ENCODE results near the gene SFSWAP.

DNA sequence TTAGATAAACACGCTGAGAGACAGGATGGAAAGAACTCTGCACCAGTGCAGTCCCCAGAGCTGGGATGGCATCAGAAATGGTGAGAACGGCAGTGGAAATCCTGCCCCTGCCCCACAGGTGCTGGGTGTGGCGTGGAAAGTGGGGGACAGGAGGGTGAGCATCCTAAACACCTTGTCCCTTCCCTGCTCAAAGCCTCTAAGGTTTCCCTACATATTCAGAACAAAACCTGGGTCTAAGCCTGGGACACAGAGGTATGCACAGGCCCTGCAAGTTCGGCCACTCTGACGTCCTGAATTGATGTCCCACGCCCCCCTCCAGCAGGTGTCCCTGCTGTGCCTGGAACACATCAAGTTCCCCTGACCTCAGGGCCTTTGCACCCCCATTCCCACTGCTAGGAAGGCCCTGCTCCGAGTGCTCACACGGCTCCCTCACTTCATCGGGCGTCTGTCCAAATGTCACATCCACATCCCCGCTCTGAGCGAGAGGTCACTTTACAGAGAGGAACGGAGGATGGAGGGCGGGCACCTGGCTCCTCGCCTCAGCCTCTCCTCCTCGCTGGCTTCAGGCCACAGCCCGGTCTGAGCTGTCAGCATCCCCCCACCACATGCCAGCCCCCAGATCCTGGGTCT is 38.5 kb upstream of the SFSWAP start:
- TF ChIP-seq, protein P1, sequence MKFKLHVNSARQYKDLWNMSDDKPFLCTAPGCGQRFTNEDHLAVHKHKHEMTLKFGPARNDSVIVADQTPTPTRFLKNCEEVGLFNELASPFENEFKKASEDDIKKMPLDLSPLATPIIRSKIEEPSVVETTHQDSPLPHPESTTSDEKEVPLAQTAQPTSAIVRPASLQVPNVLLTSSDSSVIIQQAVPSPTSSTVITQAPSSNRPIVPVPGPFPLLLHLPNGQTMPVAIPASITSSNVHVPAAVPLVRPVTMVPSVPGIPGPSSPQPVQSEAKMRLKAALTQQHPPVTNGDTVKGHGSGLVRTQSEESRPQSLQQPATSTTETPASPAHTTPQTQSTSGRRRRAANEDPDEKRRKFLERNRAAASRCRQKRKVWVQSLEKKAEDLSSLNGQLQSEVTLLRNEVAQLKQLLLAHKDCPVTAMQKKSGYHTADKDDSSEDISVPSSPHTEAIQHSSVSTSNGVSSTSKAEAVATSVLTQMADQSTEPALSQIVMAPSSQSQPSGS (CRISPR knock-in tag; IDR thresholded peaks at IDR 0.05; ENCODE audit: borderline replicate concordance, low read depth) = no peak
- TF ChIP-seq, protein P2, sequence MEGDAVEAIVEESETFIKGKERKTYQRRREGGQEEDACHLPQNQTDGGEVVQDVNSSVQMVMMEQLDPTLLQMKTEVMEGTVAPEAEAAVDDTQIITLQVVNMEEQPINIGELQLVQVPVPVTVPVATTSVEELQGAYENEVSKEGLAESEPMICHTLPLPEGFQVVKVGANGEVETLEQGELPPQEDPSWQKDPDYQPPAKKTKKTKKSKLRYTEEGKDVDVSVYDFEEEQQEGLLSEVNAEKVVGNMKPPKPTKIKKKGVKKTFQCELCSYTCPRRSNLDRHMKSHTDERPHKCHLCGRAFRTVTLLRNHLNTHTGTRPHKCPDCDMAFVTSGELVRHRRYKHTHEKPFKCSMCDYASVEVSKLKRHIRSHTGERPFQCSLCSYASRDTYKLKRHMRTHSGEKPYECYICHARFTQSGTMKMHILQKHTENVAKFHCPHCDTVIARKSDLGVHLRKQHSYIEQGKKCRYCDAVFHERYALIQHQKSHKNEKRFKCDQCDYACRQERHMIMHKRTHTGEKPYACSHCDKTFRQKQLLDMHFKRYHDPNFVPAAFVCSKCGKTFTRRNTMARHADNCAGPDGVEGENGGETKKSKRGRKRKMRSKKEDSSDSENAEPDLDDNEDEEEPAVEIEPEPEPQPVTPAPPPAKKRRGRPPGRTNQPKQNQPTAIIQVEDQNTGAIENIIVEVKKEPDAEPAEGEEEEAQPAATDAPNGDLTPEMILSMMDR (IDR thresholded peaks at IDR 0.05) = no peak
- TF ChIP-seq KAT7 (CRISPR knock-in tag; IDR thresholded peaks at IDR 0.05; ENCODE audit: borderline replicate concordance) = no peak
- TF ChIP-seq, protein P3, sequence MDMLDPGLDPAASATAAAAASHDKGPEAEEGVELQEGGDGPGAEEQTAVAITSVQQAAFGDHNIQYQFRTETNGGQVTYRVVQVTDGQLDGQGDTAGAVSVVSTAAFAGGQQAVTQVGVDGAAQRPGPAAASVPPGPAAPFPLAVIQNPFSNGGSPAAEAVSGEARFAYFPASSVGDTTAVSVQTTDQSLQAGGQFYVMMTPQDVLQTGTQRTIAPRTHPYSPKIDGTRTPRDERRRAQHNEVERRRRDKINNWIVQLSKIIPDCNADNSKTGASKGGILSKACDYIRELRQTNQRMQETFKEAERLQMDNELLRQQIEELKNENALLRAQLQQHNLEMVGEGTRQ (CRISPR knock-in tag; IDR thresholded peaks at IDR 0.05) = no peak
- TF ChIP-seq, protein P4, sequence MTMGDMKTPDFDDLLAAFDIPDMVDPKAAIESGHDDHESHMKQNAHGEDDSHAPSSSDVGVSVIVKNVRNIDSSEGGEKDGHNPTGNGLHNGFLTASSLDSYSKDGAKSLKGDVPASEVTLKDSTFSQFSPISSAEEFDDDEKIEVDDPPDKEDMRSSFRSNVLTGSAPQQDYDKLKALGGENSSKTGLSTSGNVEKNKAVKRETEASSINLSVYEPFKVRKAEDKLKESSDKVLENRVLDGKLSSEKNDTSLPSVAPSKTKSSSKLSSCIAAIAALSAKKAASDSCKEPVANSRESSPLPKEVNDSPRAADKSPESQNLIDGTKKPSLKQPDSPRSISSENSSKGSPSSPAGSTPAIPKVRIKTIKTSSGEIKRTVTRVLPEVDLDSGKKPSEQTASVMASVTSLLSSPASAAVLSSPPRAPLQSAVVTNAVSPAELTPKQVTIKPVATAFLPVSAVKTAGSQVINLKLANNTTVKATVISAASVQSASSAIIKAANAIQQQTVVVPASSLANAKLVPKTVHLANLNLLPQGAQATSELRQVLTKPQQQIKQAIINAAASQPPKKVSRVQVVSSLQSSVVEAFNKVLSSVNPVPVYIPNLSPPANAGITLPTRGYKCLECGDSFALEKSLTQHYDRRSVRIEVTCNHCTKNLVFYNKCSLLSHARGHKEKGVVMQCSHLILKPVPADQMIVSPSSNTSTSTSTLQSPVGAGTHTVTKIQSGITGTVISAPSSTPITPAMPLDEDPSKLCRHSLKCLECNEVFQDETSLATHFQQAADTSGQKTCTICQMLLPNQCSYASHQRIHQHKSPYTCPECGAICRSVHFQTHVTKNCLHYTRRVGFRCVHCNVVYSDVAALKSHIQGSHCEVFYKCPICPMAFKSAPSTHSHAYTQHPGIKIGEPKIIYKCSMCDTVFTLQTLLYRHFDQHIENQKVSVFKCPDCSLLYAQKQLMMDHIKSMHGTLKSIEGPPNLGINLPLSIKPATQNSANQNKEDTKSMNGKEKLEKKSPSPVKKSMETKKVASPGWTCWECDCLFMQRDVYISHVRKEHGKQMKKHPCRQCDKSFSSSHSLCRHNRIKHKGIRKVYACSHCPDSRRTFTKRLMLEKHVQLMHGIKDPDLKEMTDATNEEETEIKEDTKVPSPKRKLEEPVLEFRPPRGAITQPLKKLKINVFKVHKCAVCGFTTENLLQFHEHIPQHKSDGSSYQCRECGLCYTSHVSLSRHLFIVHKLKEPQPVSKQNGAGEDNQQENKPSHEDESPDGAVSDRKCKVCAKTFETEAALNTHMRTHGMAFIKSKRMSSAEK (CRISPR knock-in tag; IDR thresholded peaks at IDR 0.05; ENCODE audit: borderline replicate concordance) = no peak
- no peak for TF ChIP-seq OVOL2 (CRISPR knock-in tag; IDR thresholded peaks at IDR 0.05; ENCODE audit: borderline replicate concordance)
- TF ChIP-seq, protein P5, sequence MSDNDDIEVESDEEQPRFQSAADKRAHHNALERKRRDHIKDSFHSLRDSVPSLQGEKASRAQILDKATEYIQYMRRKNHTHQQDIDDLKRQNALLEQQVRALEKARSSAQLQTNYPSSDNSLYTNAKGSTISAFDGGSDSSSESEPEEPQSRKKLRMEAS (CRISPR knock-in tag; IDR thresholded peaks at IDR 0.05) = no peak
- no peak for TF ChIP-seq ZNF138 (CRISPR knock-in tag; conservative IDR thresholded peaks at IDR 0.05)
- TF ChIP-seq ELF4 (CRISPR knock-in tag; IDR thresholded peaks at IDR 0.05; ENCODE audit: low read depth) = no peak
- TF ChIP-seq, protein P6, sequence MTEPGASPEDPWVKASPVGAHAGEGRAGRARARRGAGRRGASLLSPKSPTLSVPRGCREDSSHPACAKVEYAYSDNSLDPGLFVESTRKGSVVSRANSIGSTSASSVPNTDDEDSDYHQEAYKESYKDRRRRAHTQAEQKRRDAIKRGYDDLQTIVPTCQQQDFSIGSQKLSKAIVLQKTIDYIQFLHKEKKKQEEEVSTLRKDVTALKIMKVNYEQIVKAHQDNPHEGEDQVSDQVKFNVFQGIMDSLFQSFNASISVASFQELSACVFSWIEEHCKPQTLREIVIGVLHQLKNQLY (CRISPR knock-in tag; IDR thresholded peaks at IDR 0.05) = no peak
- TF ChIP-seq JUN (CRISPR knock-in tag; IDR thresholded peaks at IDR 0.05) = no peak
- no peak for TF ChIP-seq FOXP1 (CRISPR knock-in tag; IDR thresholded peaks at IDR 0.05; ENCODE audit: borderline replicate concordance)
- TF ChIP-seq, protein P7, sequence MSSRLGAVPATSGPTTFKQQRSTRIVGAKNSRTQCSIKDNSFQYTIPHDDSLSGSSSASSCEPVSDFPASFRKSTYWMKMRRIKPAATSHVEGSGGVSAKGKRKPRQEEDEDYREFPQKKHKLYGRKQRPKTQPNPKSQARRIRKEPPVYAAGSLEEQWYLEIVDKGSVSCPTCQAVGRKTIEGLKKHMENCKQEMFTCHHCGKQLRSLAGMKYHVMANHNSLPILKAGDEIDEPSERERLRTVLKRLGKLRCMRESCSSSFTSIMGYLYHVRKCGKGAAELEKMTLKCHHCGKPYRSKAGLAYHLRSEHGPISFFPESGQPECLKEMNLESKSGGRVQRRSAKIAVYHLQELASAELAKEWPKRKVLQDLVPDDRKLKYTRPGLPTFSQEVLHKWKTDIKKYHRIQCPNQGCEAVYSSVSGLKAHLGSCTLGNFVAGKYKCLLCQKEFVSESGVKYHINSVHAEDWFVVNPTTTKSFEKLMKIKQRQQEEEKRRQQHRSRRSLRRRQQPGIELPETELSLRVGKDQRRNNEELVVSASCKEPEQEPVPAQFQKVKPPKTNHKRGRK (CRISPR knock-in tag; IDR thresholded peaks at IDR 0.05; ENCODE audit: borderline replicate concordance) = no peak
